ENCODE results near the gene C4B.
A peak's percentile ranks its signal among the peaks of the same experiment; 100 is the strongest.

Gene C4B

DNA sequence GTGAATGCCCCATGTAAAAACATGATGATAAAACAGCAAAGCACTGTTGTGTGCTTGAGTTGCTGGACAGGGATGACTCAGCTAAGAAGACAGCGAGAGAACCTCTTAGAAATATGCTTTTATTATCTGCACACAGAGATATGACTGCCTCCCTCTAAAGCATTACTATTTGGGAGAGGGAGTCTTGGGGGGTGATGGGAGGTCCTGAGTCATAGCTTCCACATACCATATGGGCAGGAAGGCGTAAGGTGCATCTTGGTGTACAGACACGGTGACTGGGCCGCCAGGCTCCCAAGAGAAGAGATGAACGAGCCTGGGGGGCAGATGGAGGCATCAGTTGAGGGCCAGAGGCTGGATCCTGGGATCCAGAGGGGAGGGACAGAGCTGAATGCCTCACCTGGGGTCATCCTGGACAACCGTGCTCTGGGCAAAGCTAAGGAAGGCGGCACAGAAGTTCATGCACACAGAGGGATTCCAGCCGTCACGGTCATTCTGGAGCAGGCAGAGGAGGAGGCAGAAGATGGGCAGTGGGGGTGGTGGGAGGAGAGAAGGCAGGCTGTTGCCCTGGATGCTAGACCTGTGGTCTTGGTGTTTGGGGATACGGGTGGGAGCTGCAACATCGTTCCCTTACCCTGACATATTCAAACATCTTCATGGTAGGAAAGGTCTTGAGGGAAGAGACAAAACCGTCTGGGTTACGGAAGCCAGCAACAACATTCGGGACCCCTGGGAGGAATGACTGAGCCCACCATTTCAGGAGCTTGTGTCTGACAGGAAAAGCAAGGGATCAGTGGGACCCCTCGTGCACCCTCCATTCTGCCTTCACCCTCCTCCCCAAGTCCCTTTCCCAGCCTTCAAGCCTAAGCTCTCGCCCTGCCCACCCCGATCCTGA is 44.6 kb upstream of the C4B start:
- H3K9me3 ChIP-seq (replicated peaks; ENCODE audit: insufficient read depth, low read length), result no peaks in the 10 kb centered on the region
- no peaks in the 10 kb centered on the region for H3K9me2 ChIP-seq (replicated peaks; ENCODE audit: insufficient read depth, low read length)
- no peak overlapping the region for H3K4me3 ChIP-seq (ENCODE audit: low read length)
- no peak overlapping the region for H3K27ac ChIP-seq (ENCODE audit: low read length)
- H3F3A ChIP-seq (ENCODE audit: insufficient read depth, low read length), result peaks cover 11% of the 10 kb centered on the region
- no peaks in the 10 kb centered on the region for H3K27me3 ChIP-seq (replicated peaks; ENCODE audit: insufficient read depth, low read length)
- peaks cover 6% of the 10 kb centered on the region; the same call in 1 of the 2 replicates for H3K4me1 ChIP-seq (ENCODE audit: low read length)
- DNase-seq, result no peak
- H3K9ac ChIP-seq (ENCODE audit: low read length), result no peak overlapping the region
- no peak overlapping the region for H3K4me2 ChIP-seq (ENCODE audit: low read depth, low read length)
- H3K79me2 ChIP-seq (ENCODE audit: low read length), result peaks cover 25% of the 10 kb centered on the region
- TF ChIP-seq EZH2 (optimal IDR thresholded peaks at IDR 0.05; ENCODE audit: low read depth, low read length) (no peak), EZH2phosphoT487 (IDR thresholded peaks at IDR 0.05; ENCODE audit: low read length) (no peak)
- TF ChIP-seq, protein P1, sequence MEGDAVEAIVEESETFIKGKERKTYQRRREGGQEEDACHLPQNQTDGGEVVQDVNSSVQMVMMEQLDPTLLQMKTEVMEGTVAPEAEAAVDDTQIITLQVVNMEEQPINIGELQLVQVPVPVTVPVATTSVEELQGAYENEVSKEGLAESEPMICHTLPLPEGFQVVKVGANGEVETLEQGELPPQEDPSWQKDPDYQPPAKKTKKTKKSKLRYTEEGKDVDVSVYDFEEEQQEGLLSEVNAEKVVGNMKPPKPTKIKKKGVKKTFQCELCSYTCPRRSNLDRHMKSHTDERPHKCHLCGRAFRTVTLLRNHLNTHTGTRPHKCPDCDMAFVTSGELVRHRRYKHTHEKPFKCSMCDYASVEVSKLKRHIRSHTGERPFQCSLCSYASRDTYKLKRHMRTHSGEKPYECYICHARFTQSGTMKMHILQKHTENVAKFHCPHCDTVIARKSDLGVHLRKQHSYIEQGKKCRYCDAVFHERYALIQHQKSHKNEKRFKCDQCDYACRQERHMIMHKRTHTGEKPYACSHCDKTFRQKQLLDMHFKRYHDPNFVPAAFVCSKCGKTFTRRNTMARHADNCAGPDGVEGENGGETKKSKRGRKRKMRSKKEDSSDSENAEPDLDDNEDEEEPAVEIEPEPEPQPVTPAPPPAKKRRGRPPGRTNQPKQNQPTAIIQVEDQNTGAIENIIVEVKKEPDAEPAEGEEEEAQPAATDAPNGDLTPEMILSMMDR (IDR thresholded peaks at IDR 0.05; ENCODE audit: low read length), result no peak
- no peaks in the 10 kb centered on the region for H3K36me3 ChIP-seq (replicated peaks; ENCODE audit: insufficient read depth, low read length)
- no peaks in the 10 kb centered on the region for H4K20me1 ChIP-seq (ENCODE audit: insufficient read depth, low read length)
- no peak overlapping the region for H2AFZ ChIP-seq (ENCODE audit: low read length)

DNA sequence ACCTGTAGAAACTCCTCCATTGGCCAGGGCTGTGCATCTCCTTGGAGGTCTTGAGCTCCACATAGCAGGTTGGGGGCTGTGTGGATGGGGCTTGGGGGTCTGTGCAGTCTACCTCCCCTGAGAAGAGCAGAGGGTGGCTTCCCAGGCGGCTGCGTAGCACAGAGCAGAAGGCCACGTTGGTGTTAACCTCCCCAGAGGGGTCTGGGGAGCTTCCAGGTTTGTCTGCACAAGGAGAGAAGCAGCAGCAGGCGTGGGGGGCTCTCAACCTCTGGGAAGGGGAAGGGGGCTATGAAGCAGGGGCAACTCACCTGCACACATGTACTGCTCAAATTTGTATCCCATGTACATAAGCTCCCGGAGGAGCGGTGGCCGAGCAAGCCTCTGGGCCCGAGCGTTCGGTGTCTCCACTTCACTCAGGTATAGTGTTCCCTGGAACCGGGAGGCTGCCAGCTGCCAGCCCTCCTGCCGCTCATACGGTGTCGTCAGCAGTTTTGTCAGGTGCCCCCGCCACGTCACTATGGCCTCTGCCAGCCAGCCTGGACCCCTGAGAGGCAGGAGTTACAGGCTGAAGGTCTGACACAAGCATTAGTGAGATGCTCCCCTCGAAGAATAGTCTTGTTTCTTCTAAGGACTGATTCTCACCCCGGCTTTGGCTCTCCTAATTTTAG is 43.9 kb upstream of the C4B start:
- no peaks in the 10 kb centered on the region for H3K27me3 ChIP-seq (replicated peaks; ENCODE audit: insufficient read depth, low read length)
- no peaks in the 10 kb centered on the region for H4K20me1 ChIP-seq (ENCODE audit: insufficient read depth, low read length)
- peak overlapping the region; percentile 98 for H3K4me2 ChIP-seq (ENCODE audit: low read depth, low read length)
- peak overlapping the region; percentile 94; the same call in 1 of the 2 replicates for H3K9ac ChIP-seq (ENCODE audit: low read length)
- TF ChIP-seq EZH2phosphoT487 (IDR thresholded peaks at IDR 0.05; ENCODE audit: low read length) (no peak), EZH2 (optimal IDR thresholded peaks at IDR 0.05; ENCODE audit: low read depth, low read length) (no peak)
- TF ChIP-seq, protein P1 (IDR thresholded peaks at IDR 0.05; ENCODE audit: low read length), result no peak
- H3K27ac ChIP-seq (ENCODE audit: low read length), result peak overlapping the region; percentile 89; the same call in 1 of the 2 replicates
- no peaks in the 10 kb centered on the region for H3K36me3 ChIP-seq (replicated peaks; ENCODE audit: insufficient read depth, low read length)
- H3K9me2 ChIP-seq (replicated peaks; ENCODE audit: insufficient read depth, low read length), result no peaks in the 10 kb centered on the region
- peaks cover 6% of the 10 kb centered on the region; the same call in 1 of the 2 replicates for H3K4me1 ChIP-seq (ENCODE audit: low read length)
- H3K79me2 ChIP-seq (ENCODE audit: low read length), result peaks cover 25% of the 10 kb centered on the region
- H3K4me3 ChIP-seq (ENCODE audit: low read length), result peak overlapping the region; percentile 88
- peaks cover 11% of the 10 kb centered on the region for H3F3A ChIP-seq (ENCODE audit: insufficient read depth, low read length)
- no peak for DNase-seq
- no peaks in the 10 kb centered on the region for H3K9me3 ChIP-seq (replicated peaks; ENCODE audit: insufficient read depth, low read length)
- H2AFZ ChIP-seq (ENCODE audit: low read length), result no peak overlapping the region

DNA sequence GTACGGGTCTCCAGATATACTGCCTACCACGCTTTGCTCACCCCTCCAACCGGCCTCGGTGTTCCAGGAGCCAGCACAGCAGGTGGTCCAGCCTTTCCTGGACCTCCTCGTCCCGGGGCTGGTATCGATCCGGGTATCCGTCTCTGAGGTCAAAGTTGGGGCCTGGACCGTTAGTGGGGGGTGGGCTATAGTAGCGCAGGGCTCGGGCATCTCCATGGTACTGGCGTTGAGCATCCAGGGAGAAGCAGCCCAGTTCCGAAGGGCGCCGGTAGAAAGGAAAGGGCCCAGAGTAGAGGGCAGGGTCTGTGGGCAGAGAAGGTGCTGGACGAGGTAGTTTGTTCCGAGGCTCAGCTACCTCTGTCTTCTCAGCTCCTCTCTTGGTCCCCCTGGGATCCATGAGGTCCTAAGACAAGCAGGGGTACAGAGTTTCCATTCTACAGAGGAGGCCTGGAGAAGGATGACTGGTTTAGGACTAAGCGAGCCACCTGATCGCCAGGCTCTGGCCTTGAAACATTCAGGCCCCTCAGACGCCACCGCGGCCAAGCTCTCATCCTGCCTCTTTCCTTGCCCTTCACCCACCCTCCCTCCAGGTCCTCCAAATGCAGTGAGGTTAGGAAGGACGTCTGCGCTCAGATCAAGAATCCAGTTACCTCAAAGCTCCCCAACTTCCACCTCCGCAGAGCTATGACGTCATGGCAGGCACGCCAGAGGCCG is 43.2 kb upstream of the C4B start:
- Histone ChIP-seq H3K9me2 (replicated peaks; ENCODE audit: insufficient read depth, low read length) (no peaks in the 10 kb centered on the region), H3K9me3 (replicated peaks; ENCODE audit: insufficient read depth, low read length) (no peaks in the 10 kb centered on the region), H3K4me3 (ENCODE audit: low read length) (peak overlapping the region; percentile 88), H3K4me2 (ENCODE audit: low read depth, low read length) (peak overlapping the region; percentile 98), H3K27me3 (replicated peaks; ENCODE audit: insufficient read depth, low read length) (no peaks in the 10 kb centered on the region), H3K4me1 (ENCODE audit: low read length) (peaks cover 6% of the 10 kb centered on the region; the same call in 1 of the 2 replicates), H3K27ac (ENCODE audit: low read length) (peak overlapping the region; percentile 89), H3K79me2 (ENCODE audit: low read length) (peaks cover 25% of the 10 kb centered on the region), H3K36me3 (replicated peaks; ENCODE audit: insufficient read depth, low read length) (no peaks in the 10 kb centered on the region), H3K9ac (ENCODE audit: low read length) (peak overlapping the region; percentile 94), H4K20me1 (ENCODE audit: insufficient read depth, low read length) (no peaks in the 10 kb centered on the region), H2AFZ (ENCODE audit: low read length) (peak overlapping the region; percentile 90; the same call in 1 of the 2 replicates), H3F3A (ENCODE audit: insufficient read depth, low read length) (peaks cover 11% of the 10 kb centered on the region)
- TF ChIP-seq, protein P1 (IDR thresholded peaks at IDR 0.05; ENCODE audit: low read length), result no peak
- TF ChIP-seq EZH2 (optimal IDR thresholded peaks at IDR 0.05; ENCODE audit: low read depth, low read length) (no peak), EZH2phosphoT487 (IDR thresholded peaks at IDR 0.05; ENCODE audit: low read length) (no peak)
- no peak for DNase-seq
